Heart left ventricle (tissue), 16 donors: ENCODE measurements around the gene SELENOK. TPM values are rescaled to one million over a fixed set of nuclear protein-coding genes. Genes with fewer than 3 reads are reported as not detected.

Source experiments
- ATAC-seq, 4 donors: fragments of 200-7000 bp; cut with Tn5 transposase; one replicate each; pipeline ENCODE4 v1.9.1; 2020 to 2022; ENCODE audit warnings: moderate library complexity in 4 of 4, mild to moderate bottlenecking in 3 of 4, moderate number of reproducible peaks in 1 of 4
- DNase-seq, 5 donors: peaks; one replicate each; pipeline ENCODE4 v3.0.0-alpha.2; 2020
- H3K27ac ChIP-seq, 12 donors: fragments of 200-600 bp; sonication (generic) in 4 of 12; one replicate each; pipeline versions ENCODE4 v1.5.0 to v1.8.0; 2016 to 2022; ENCODE audit warnings: mild to moderate bottlenecking in 2 of 12
- H3K27me3 ChIP-seq, 9 donors: fragments of 200-600 bp; sonication (generic) in 2 of 9; one replicate each; pipeline versions ENCODE4 v1.5.1 to v1.8.0; 2016 to 2022; ENCODE audit warnings: mild to moderate bottlenecking in 3 of 9
- H3K36me3 ChIP-seq, 9 donors: fragments of 200-600 bp; sonication (generic) in 2 of 9; one replicate each; pipeline versions ENCODE4 v1.5.0 to v1.8.0; 2018 to 2022; ENCODE audit warnings: mild to moderate bottlenecking in 2 of 9
- H3K4me1 ChIP-seq, 12 donors: fragments of 200-600 bp; sonication (generic) in 4 of 12; one replicate each; pipeline versions ENCODE4 v1.5.0 to v1.8.0; 2016 to 2022; ENCODE audit warnings: mild to moderate bottlenecking in 3 of 12
- H3K4me3 ChIP-seq, 12 donors: fragments of 200-600 bp; sonication (generic) in 4 of 12; one replicate each; pipeline versions ENCODE4 v1.5.0 to v1.8.0; 2017 to 2022; ENCODE audit warnings: mild to moderate bottlenecking in 9 of 12, moderate library complexity in 4 of 12
- H3K9me3 ChIP-seq, 12 donors: fragments of 200-600 bp; sonication (generic) in 4 of 12; one replicate each; pipeline versions ENCODE4 v1.5.0 to v1.8.0; 2016 to 2022; ENCODE audit warnings: mild to moderate bottlenecking in 1 of 12
- CTCF ChIP-seq, 12 donors: fragments of 200-600 bp; sonication (generic) in 4 of 12; IDR thresholded peaks; one replicate each; pipeline versions ENCODE4 v1.5.0 to v1.8.0; 2018 to 2022; ENCODE audit warnings: antibody characterized with exemption in 12 of 12, mild to moderate bottlenecking in 5 of 12
- POLR2A ChIP-seq, 2 donors: fragments of 450-650 bp; IDR thresholded peaks; one replicate each; pipeline ENCODE4 v1.6.1; 2017; ENCODE audit warnings: antibody characterized with exemption in 2 of 2, mild to moderate bottlenecking in 2 of 2, moderate library complexity in 2 of 2
- WGBS, 4 donors: extraction: QIAGEN DNeasy Blood & Tissue Kit in 2 of 4; methylation state at CpG; one replicate each; pipeline versions ENCODE4 v1.1.5 to v1.1.7; 2013 to 2018; 5-methylcytosine and 5-hydroxymethylcytosine counted together
- intact Hi-C, 10 donors: fragments of 100-400 bp; cut with DNase I; formaldehyde crosslinking; loops; one replicate each; pipeline versions ENCODE4 v1.11.1 to v1.14.2; 2022
- polyA plus RNA-seq, 2 donors: library from polyadenylated mRNA; stranded (reverse); fragments of 200-250 nt; gene quantifications; one replicate each; pipeline ENCODE4 v1.2.3, GENCODE V29; 2013
- total RNA-seq, 9 donors: library from RNA; depleted of rRNA in 2 of 9; stranded (reverse); fragments of >200 nt in 2 of 9; fragmentation: NEBNext Ultra II Directional in 3 of 9; extraction: Animal tissue kit (Norgen Biotek cat#: 25700) in 3 of 9; gene quantifications; one replicate each; pipeline versions ENCODE4 v1.1.0 to v1.2.4, GENCODE V29; 2016 to 2023
- donor health status: ischemic (EF 13 %, LVEDD 7.1; RV severe dilation, severe dysfunction).
- donor health status: healthy with polysubstance abuse.
- donor health status: DM: no; HTN: yes; CAD: no.
- donor health status: DM: no; HTN: no; CAD: no.
- donor health status: ischemic (EF 25% LVEDD 6.9; RV normal size, moderate dysfunction).
- donor health status: ischemic (EF 25% LVEDD 5.7; RV mildly dilated, moderate dysfunction).
- donor health status: healthy.
- donor health status: DM: yes; HTN: yes; CAD: no.
- donor health status: ischemic (EF 35%, LVEDD 5.7; RV mildly dilated, moderate dysfunction).
- donor health status: nonischemic (EF 11% LVEDD 7.7; RV severe dilation, severe dysfunction).
- donor health status: DM: yes; HTN: yes; CAD: no.
- donor health status: PGD.
- donor health status: ischemic (EF 29% LVEDD 5.4; RV normal size, mild dysfunction).
- donor health status: nonischemic (EF 23%, LVEDD 6.1; RV moderate dilation, normal function).

SELENOK gene
- total and polyA plus RNA-seq, 11 donors, result 65.7 to 242 (median 100) TPM

GRCh38 chr3:53939813-53940212 lies 48.2 kb upstream of the SELENOK start:
- intact Hi-C loops, result loop anchor here in 9 of 10 donors (2.0 to 10.0 kb wide), 12 partner anchors 135 to 1245 kb away; partner anchors contain the start of gene CACNA2D3 (in 3 of the 9)
- 60 to 89% (median 72%) methylated on average over 1 of the region's 1 CpG for WGBS, 4 donors
- Histone ChIP-seq H3K4me3 (no peak overlapping the region), H3K36me3 (no peaks in the 10 kb centered on the region), H3K9me3 (peaks cover 0 to 16% (median 7%) of the 10 kb centered on the region in 12 donors), H3K27ac (no peak overlapping the region), H3K4me1 (no peaks in the 10 kb centered on the region), H3K27me3 (peaks cover 0 to 35% (median 0%) of the 10 kb centered on the region in 9 donors)
- ATAC-seq (no peak), DNase-seq (no peak)
- TF ChIP-seq POLR2A (IDR thresholded peaks at IDR 0.05) (no peak), CTCF (IDR thresholded peaks at IDR 0.05) (no peak)

GRCh38 chr3:53939086-53939582 lies 47.5 kb upstream of the SELENOK start:
- no peak overlapping the region for H3K27ac ChIP-seq
- 9 to 20% (median 16%) methylated on average over 8 to 10 of the region's 10 CpGs for WGBS, 4 donors
- H3K4me1 ChIP-seq, result no peaks in the 10 kb centered on the region
- intact Hi-C loops, result loop anchor here in 9 of 10 donors (2.0 to 10.0 kb wide), 7 partner anchors 206 to 1246 kb away; no protein-coding TSS in a partner anchor
- no peak for DNase-seq
- no peak for TF ChIP-seq POLR2A (IDR thresholded peaks at IDR 0.05)
- no peak for TF ChIP-seq CTCF (IDR thresholded peaks at IDR 0.05)
- ATAC-seq, result no peak
- H3K36me3 ChIP-seq, result no peaks in the 10 kb centered on the region
- peaks cover 0 to 35% (median 2%) of the 10 kb centered on the region in 9 donors for H3K27me3 ChIP-seq
- no peak overlapping the region for H3K4me3 ChIP-seq
- H3K9me3 ChIP-seq, result peaks cover 0 to 19% (median 7%) of the 10 kb centered on the region in 12 donors

GRCh38 chr3:53938645-53939044 lies 47.0 kb upstream of the SELENOK start:
- H3K9me3 ChIP-seq, result peaks cover 0 to 19% (median 7%) of the 10 kb centered on the region in 12 donors
- DNase-seq (no peak), ATAC-seq (peak in 2 of 4 donors; percentile 53 to 67)
- H3K27ac ChIP-seq, result no peak overlapping the region
- H3K4me3 ChIP-seq, result no peak overlapping the region
- H3K27me3 ChIP-seq, result peaks cover 0 to 35% (median 2%) of the 10 kb centered on the region in 9 donors
- intact Hi-C loops, result loop anchor here in 9 of 10 donors (2.0 to 10.0 kb wide), 7 partner anchors 206 to 1246 kb away; no protein-coding TSS in a partner anchor
- WGBS, 4 donors, result 3 to 6% (median 4%) methylated on average over 2 of the region's 2 CpGs
- H3K36me3 ChIP-seq, result no peaks in the 10 kb centered on the region
- no peaks in the 10 kb centered on the region for H3K4me1 ChIP-seq
- TF ChIP-seq POLR2A (IDR thresholded peaks at IDR 0.05), result no peak
- TF ChIP-seq CTCF (IDR thresholded peaks at IDR 0.05), result peak; percentile 66 to 84 (median 74)

- TF ChIP-seq CTCF (IDR thresholded peaks at IDR 0.05) (no peak), POLR2A (IDR thresholded peaks at IDR 0.05) (no peak)
- intact Hi-C loops, result loop anchor here in 8 of 10 donors (5.0 to 10.0 kb wide), 6 partner anchors 208 to 1248 kb away; no protein-coding TSS in a partner anchor
- Histone ChIP-seq H3K9me3 (peaks cover 0 to 19% (median 7%) of the 10 kb centered on the region in 12 donors), H3K36me3 (no peaks in the 10 kb centered on the region), H3K27me3 (peaks cover 0 to 33% (median 12%) of the 10 kb centered on the region in 9 donors), H3K4me1 (no peaks in the 10 kb centered on the region), H3K4me3 (no peak overlapping the region), H3K27ac (no peak overlapping the region)
- ATAC-seq (no peak), DNase-seq (no peak)
- WGBS, 4 donors, result 78 to 88% (median 84%) methylated on average over 1 of the region's 1 CpG
Observed at GRCh38 chr3:53936347-53936746, 44.7 kb upstream of the SELENOK start.
